ELR (cell line): ENCODE results near the gene RNF34.

Experiments
- DNase-seq: peaks from one replicate; pipeline ENCODE4 v3.0.0-alpha.2; 2015; ENCODE audit warnings: low read depth

RNF34 gene

GRCh38 chr12:121390856-121391255 lies 9.1 kb upstream of the RNF34 start:
- DNase-seq = peak; percentile 39

GRCh38 chr12:121391619-121392324 lies 8.1 kb upstream of the RNF34 start:
- DNase-seq = peak; percentile 35

- no peak for DNase-seq
Measured at GRCh38 chr12:121392325-121392716, 7.6 kb upstream of the RNF34 start.

- no peak for DNase-seq
Measured at GRCh38 chr12:121397521-121397920, 2.4 kb upstream of the RNF34 start.

GRCh38 chr12:121398355-121398754 lies 1.6 kb upstream of the RNF34 start:
- DNase-seq = no peak

- DNase-seq = peak; percentile 80
Measured at GRCh38 chr12:121400332-121401139, 618 bp downstream of the RNF34 start.

- DNase-seq = no peak
Measured at GRCh38 chr12:121403721-121404120, 3.8 kb downstream of the RNF34 start.

GRCh38 chr12:121404734-121405133 lies 4.8 kb downstream of the RNF34 start:
- DNase-seq = peak; percentile 13

GRCh38 chr12:121405211-121405610 lies 5.3 kb downstream of the RNF34 start:
- no peak for DNase-seq

GRCh38 chr12:121413917-121414316 lies 14.0 kb downstream of the RNF34 start:
- DNase-seq = no peak

- no peak for DNase-seq
Measured at GRCh38 chr12:121417847-121418246, 17.9 kb downstream of the RNF34 start.

- DNase-seq = no peak
Measured at GRCh38 chr12:121420109-121420508, 20.2 kb downstream of the RNF34 start.

- DNase-seq = no peak
Measured at GRCh38 chr12:121423253-121423652, 23.3 kb downstream of the RNF34 start.

GRCh38 chr12:121423682-121424623 lies 24.0 kb downstream of the RNF34 start:
- no peak for DNase-seq

GRCh38 chr12:121424624-121424975 lies 24.7 kb downstream of the RNF34 start:
- DNase-seq = no peak

GRCh38 chr12:121427556-121428050 lies 27.7 kb downstream of the RNF34 start:
- no peak for DNase-seq

GRCh38 chr12:121428883-121429282 lies 29.0 kb downstream of the RNF34 start:
- no peak for DNase-seq

GRCh38 chr12:121430833-121431415 lies 31.0 kb downstream of the RNF34 start:
- DNase-seq = no peak

GRCh38 chr12:121432740-121433480 lies 33.0 kb downstream of the RNF34 start:
- no peak for DNase-seq

GRCh38 chr12:121436706-121437105 lies 36.8 kb downstream of the RNF34 start:
- no peak for DNase-seq

- DNase-seq = no peak
Measured at GRCh38 chr12:121438905-121439304, 39.0 kb downstream of the RNF34 start.
